Measurements from ENCODE around the gene IL17REL. TPM values are rescaled to one million over a fixed set of nuclear protein-coding genes. Genes with fewer than 3 reads are reported as not detected.

The IL17REL gene
- total and polyA plus RNA-seq, 10 of the 15 experiments (the other 5 are each of a cell fraction or from before 2014, with no cell fraction given): 0.03 TPM; not detected in 9

- TF ChIP-seq E2F4 (IDR thresholded peaks at IDR 0.05; ENCODE audit: low read depth, low read length) (no peak), POU2F2 (IDR thresholded peaks at IDR 0.05; ENCODE audit: borderline replicate concordance, low read depth, low read length) (0 out of 3 replicates have a peak, but pooled peaks have one; percentile 15), JUND (IDR thresholded peaks at IDR 0.05; ENCODE audit: low read depth, low read length) (peak; percentile 13; the same call in 1 of the 2 replicates), NFYA (IDR thresholded peaks at IDR 0.05; ENCODE audit: borderline replicate concordance, low read depth, low read length) (no peak), NFIC (IDR thresholded peaks at IDR 0.05; ENCODE audit: low read depth, low read length) (peak; percentile 53; the same call in 1 of the 2 replicates), ASH2L (IDR thresholded peaks at IDR 0.05; ENCODE audit: borderline replicate concordance, low read depth) (no peak), RELB (IDR thresholded peaks at IDR 0.05; ENCODE audit: low read depth) (peak; percentile 6), BRCA1 (IDR thresholded peaks at IDR 0.05; ENCODE audit: low read depth, low read length) (no peak), USF1 (IDR thresholded peaks at IDR 0.05; ENCODE audit: borderline replicate concordance, extremely low read length, insufficient read depth, low read depth, low read length) (no peak)
Measured at GRCh38 chr22:49976439-49977175, 36.0 kb downstream of the IL17REL start (continued).
